Measurements from ENCODE around the gene ADCY2.

Gene ADCY2

DNA sequence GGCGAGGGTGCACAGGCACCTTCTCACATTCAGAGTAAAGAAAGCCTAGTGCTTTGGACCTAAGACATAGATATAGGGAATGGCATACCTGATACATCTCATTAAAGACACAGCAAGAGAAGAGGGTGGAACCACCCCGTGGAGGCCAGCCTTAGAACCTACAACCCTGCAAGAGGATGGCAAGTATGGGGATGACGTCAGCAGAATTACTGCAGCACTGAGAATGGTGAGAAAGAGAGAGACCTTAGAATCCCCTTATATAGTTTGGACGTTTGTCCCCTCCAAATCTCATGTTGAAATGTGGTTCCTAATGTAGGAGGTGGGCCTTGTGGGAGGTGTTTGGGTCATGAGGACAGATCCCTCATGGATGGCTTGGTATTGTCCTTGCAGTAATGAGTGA, 28.2 kb upstream of the ADCY2 start:
- TF ChIP-seq, protein P1, sequence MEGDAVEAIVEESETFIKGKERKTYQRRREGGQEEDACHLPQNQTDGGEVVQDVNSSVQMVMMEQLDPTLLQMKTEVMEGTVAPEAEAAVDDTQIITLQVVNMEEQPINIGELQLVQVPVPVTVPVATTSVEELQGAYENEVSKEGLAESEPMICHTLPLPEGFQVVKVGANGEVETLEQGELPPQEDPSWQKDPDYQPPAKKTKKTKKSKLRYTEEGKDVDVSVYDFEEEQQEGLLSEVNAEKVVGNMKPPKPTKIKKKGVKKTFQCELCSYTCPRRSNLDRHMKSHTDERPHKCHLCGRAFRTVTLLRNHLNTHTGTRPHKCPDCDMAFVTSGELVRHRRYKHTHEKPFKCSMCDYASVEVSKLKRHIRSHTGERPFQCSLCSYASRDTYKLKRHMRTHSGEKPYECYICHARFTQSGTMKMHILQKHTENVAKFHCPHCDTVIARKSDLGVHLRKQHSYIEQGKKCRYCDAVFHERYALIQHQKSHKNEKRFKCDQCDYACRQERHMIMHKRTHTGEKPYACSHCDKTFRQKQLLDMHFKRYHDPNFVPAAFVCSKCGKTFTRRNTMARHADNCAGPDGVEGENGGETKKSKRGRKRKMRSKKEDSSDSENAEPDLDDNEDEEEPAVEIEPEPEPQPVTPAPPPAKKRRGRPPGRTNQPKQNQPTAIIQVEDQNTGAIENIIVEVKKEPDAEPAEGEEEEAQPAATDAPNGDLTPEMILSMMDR (IDR thresholded peaks at IDR 0.05; ENCODE audit: low read depth, low read length), result no peak
- no peak overlapping the region for H3K4me3 ChIP-seq (ENCODE audit: low read depth, low read length)

DNA sequence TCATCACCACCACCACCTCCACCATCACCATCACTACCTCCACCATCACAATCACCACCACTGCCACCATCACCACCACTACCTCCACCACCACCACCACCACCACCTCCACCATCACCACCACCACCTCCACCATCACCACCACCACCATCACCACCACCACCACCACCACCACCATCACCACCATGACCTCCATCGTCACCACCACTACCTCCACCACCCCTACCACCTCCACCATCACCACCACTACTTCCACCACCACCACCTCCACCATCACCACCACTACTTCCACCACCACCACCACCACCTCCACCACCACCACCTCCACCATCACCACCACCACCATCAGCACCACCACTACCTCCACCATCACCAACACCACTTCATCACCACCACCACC, 23.5 kb upstream of the ADCY2 start:
- H3K4me3 ChIP-seq (ENCODE audit: low read depth, low read length), result no peak overlapping the region
- TF ChIP-seq, protein P1 (IDR thresholded peaks at IDR 0.05; ENCODE audit: low read depth, low read length), result no peak

DNA sequence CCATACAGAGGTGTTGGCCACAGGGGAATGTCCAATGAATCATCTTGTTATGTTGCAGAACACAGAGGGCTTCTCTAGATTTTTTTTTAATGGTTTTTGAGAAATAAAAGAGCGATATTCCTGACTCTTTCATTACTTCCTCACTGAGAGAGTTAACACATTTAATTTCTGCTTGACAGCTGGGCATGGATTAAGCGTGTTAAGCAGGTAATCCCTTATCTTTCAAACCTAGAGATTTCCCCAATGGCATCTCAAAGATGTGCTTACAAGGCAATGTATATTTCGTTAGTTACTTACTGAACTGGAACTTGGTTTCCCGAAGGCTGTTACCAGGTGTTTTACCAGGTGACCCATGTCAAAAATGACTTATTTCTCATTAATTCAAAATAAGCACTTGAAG, 21.8 kb upstream of the ADCY2 start:
- H3K4me3 ChIP-seq (ENCODE audit: low read depth, low read length), result no peak overlapping the region
- TF ChIP-seq, protein P1 (IDR thresholded peaks at IDR 0.05; ENCODE audit: low read depth, low read length), result no peak

DNA sequence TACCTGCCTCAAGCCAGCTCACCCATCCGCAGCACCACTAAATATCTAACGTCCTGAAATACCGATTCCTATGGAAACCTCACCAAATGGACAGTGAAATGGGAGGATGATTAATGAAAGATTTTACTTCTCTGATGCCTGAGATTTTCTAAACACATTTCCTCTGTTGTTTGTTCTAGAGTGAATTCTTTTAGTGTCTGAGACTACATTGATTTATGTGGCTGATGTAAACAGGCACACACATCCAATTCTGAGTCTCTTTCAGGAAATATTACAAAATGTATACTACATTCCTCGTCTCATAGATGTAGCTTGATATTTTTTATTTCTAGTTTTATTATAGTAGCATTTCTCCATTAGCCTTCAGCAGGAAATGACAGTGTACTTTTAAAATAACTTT, 20.5 kb upstream of the ADCY2 start:
- no peak overlapping the region for H3K4me3 ChIP-seq (ENCODE audit: low read depth, low read length)
- TF ChIP-seq, protein P1 (IDR thresholded peaks at IDR 0.05; ENCODE audit: low read depth, low read length), result no peak

DNA sequence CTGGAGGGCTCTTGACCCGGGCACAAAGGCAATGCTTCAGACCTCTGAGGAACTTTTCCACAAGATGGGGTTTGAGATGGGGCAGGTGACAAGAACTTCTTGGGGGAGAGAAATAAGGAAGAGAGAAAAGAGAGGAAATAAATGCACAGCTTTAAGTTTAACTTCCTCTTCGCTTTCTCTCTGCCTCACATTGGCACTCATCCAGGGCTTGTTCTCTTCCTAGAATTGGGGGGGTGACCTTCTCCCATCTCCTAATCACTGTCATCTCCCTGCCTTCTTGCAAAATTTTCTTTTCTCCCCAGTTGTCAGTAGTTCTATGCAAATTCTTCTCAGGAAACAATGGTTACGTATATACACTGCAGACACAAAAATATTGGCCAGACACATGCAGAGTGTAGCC, 19.1 kb upstream of the ADCY2 start:
- TF ChIP-seq, protein P1 (IDR thresholded peaks at IDR 0.05; ENCODE audit: low read depth, low read length), result no peak
- H3K4me3 ChIP-seq (ENCODE audit: low read depth, low read length), result no peak overlapping the region

DNA sequence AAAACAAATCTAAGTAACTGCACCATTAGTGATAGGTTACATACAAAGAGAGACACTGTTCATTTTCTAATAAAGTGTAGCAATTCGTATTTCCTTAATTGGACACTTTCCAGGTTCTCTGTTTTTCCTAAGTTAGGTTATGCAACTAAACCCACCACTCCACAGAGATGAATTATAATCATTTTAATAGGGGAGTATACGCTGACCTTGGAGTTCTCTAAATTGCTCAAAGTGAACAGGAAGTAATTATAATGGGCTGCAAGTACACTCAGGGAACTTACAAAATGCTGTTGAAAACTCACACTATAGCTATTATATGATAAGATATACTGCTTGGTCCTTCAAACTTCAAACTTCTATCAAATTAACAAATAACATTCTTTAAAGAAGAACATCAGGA, 18.2 kb upstream of the ADCY2 start:
- TF ChIP-seq, protein P1 (IDR thresholded peaks at IDR 0.05; ENCODE audit: low read depth, low read length), result no peak
- no peak overlapping the region for H3K4me3 ChIP-seq (ENCODE audit: low read depth, low read length)

DNA sequence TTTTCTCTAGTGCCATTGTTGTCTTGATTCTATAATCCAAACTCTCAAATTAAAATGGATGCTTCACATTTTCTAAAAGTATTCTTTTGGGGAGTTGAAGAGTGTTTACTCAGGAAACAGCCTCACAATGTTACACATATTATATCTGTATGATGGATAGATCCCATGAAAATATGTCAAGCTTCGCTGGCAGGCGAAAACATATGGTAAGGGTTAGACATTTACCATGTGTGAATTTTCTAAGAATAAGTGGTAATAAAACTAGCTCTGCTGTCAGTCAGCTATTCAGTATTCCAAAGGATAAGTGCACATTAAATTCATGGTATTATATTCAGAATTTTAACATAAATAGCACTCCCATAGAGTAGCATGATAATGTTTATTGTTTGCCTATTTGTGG, 13.3 kb upstream of the ADCY2 start:
- H3K4me3 ChIP-seq (ENCODE audit: low read depth, low read length), result no peak overlapping the region
- TF ChIP-seq, protein P1 (IDR thresholded peaks at IDR 0.05; ENCODE audit: low read depth, low read length), result no peak
